Measurements from ENCODE around the gene XYLT1. TPM values are rescaled to one million over a fixed set of nuclear protein-coding genes. Genes with fewer than 3 reads are reported as not detected.

The XYLT1 gene
- total RNA-seq, 1 donor from 2014 or later = under 0.01 TPM

GRCh38 chr16:17459903-17460521 is 10.7 kb downstream of the XYLT1 start:
- FAIRE-seq = no peak
- no peak for DNase-seq (ENCODE audit: low read depth)
- no peak for TF ChIP-seq CTCF (IDR thresholded peaks at IDR 0.05; ENCODE audit: insufficient read depth, low read length, severe bottlenecking)
- no peaks in the 10 kb centered on the region for H3K27me3 ChIP-seq (ENCODE audit: control insufficient read depth, insufficient read depth, low read length)
- no peaks in the 10 kb centered on the region for H3K36me3 ChIP-seq (ENCODE audit: control insufficient read depth, insufficient read depth, low read length)
- no peak overlapping the region for H3K4me3 ChIP-seq (ENCODE audit: low read depth, low read length)

- no peaks in the 10 kb centered on the region for H3K27me3 ChIP-seq (ENCODE audit: control insufficient read depth, insufficient read depth, low read length)
- no peak for DNase-seq (ENCODE audit: low read depth)
- no peak overlapping the region for H3K4me3 ChIP-seq (ENCODE audit: low read depth, low read length)
- no peak for FAIRE-seq
- no peaks in the 10 kb centered on the region for H3K36me3 ChIP-seq (ENCODE audit: control insufficient read depth, insufficient read depth, low read length)
- TF ChIP-seq CTCF (IDR thresholded peaks at IDR 0.05; ENCODE audit: insufficient read depth, low read length, severe bottlenecking) = no peak
Measured at GRCh38 chr16:17457997-17458396, 12.8 kb downstream of the XYLT1 start.

- DNase-seq (ENCODE audit: low read depth) = no peak
- Histone ChIP-seq H3K27me3 (ENCODE audit: control insufficient read depth, insufficient read depth, low read length) (no peaks in the 10 kb centered on the region), H3K4me3 (ENCODE audit: low read depth, low read length) (no peak overlapping the region), H3K36me3 (ENCODE audit: control insufficient read depth, insufficient read depth, low read length) (no peaks in the 10 kb centered on the region)
- FAIRE-seq = no peak
- TF ChIP-seq CTCF (IDR thresholded peaks at IDR 0.05; ENCODE audit: insufficient read depth, low read length, severe bottlenecking) = no peak
Measured at GRCh38 chr16:17457513-17457912, 13.2 kb downstream of the XYLT1 start.

GRCh38 chr16:17454162-17454730 is 16.5 kb downstream of the XYLT1 start:
- TF ChIP-seq CTCF (IDR thresholded peaks at IDR 0.05; ENCODE audit: insufficient read depth, low read length, severe bottlenecking) = no peak
- no peak overlapping the region for H3K4me3 ChIP-seq (ENCODE audit: low read depth, low read length)
- FAIRE-seq = no peak
- H3K36me3 ChIP-seq (ENCODE audit: control insufficient read depth, insufficient read depth, low read length) = no peaks in the 10 kb centered on the region
- DNase-seq (ENCODE audit: low read depth) = no peak
- H3K27me3 ChIP-seq (ENCODE audit: control insufficient read depth, insufficient read depth, low read length) = no peaks in the 10 kb centered on the region

- FAIRE-seq = no peak
- TF ChIP-seq CTCF (IDR thresholded peaks at IDR 0.05; ENCODE audit: insufficient read depth, low read length, severe bottlenecking) = no peak
Measured at GRCh38 chr16:17453364-17454038, 17.3 kb downstream of the XYLT1 start.

More at GRCh38 chr16:17453364-17454038, 17.3 kb downstream of the XYLT1 start:
- Histone ChIP-seq H3K4me3 (ENCODE audit: low read depth, low read length) (no peak overlapping the region), H3K36me3 (ENCODE audit: control insufficient read depth, insufficient read depth, low read length) (no peaks in the 10 kb centered on the region), H3K27me3 (ENCODE audit: control insufficient read depth, insufficient read depth, low read length) (no peaks in the 10 kb centered on the region)
- no peak for DNase-seq (ENCODE audit: low read depth)

Data from bronchial epithelial cell (primary cell).